HG03280 (cell line): ENCODE measurements around the gene RDX.
"Not testable (repeated sequence)": the region's sequence is repeated elsewhere in the genome, so short reads cannot be mapped to it uniquely, and the experiment has no call there.

Source experiments
- ATAC-seq: cut with Tn5 transposase; IDR thresholded peaks from one replicate; pipeline ENCODE4 v1.9.1; 2021; ENCODE audit warnings: mild to moderate bottlenecking, moderate library complexity; ENCODE audit not compliant: unreplicated experiment

Gene RDX

GRCh38 chr11:110306019-110306388 is 9.6 kb upstream of the RDX start:
- not testable (repeated sequence) for ATAC-seq

DNA sequence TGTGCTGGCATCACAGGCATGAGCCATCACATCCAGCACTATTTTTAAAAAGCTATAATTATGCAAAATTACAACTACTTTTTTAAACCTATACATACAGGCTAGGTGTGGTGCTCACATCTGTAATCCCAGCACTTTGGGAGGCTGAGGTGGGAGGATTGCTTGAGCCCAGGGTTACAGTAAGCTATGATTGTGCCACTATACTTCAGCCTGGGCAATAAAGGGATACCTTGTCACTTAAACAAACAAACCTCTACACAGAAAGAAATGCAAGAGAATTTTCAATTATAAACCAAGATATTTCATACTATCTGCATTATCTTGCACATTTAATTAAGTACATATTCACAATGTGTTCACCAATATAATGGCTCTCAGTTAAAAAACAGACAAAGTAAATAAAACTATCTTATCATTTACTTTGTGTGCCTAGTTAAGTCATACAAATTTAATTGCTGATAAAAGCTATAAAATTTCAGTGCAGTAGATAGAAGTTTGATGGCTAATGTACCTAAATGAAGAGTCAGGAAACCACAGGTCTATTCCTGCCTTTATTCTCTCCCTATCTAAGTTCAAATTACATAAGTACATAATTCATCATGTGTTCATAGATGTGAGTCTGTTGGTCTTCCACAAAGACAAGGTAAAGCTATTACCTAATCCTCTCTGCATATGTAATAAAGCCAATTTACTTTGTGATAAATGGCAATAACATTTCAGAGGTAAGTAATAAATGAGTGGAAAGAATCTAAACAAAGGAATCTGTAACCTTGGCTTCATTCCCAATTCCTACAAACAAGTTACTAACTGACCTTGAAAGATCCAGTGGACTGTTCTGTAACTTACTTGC is 9.0 kb upstream of the RDX start:
- no peak for ATAC-seq

GRCh38 chr11:110303414-110303826 is 7.0 kb upstream of the RDX start:
- ATAC-seq, result no peak

- no peak for ATAC-seq
These were observed 5.2 kb upstream of the RDX start for GRCh38 chr11:110301577-110301976.

- no peak for ATAC-seq
These were observed 4.6 kb upstream of the RDX start for GRCh38 chr11:110301032-110301431.

GRCh38 chr11:110299006-110299785 is 2.8 kb upstream of the RDX start:
- ATAC-seq, result no peak

DNA sequence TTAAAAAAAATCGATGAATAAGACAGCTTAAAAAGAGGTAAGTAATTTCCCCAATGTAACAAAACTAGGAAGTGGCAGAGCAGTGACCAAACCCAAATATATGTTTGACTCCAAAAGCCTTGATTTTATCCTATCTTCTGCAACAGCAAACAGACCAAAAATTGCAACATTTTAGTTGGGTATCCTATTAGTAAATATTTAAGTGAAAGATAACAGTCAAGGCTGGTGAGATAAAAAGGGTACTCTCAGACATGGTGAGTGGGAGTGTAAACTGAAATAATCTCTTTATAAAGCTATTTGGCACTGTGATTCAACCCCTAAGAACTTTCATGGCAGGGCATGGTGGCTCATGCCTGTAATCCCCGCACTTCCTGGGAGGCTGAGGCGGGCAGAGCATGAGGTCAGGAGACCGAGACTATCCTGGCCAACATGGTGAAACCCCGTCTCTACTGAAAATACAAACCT is 1.9 kb upstream of the RDX start:
- ATAC-seq, result no peak

DNA sequence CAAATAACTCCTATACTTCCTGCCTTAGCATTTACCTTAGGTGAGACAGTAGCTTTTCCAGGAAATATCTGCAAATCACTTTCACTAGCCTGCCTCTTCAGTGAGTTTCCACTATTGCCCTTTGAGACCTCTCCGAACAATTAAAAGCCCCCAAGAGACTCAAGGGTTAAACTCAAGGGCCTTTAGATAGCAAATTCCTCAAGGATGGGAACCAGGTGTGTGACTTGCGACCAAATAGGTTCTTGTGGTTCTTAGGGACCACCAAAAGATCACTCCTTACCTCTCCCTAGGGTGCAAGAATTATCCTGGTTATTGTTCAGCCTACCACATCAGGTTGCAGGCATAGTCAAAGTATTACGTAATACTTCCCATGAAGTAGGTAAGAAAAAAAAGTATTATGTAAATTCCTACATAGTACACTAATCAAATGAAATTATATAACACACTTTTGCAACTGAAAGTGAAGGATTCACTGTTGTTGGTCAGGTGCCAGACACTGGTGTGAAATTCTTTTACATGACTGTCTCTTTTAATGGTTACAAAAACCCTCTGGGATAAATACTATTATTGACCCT is 1.4 kb upstream of the RDX start:
- no peak for ATAC-seq

GRCh38 chr11:110297076-110297725 is 787 bp upstream of the RDX start:
- ATAC-seq, result no peak

- peak; percentile 70 for ATAC-seq
These were observed 736 bp downstream of the RDX start for GRCh38 chr11:110295531-110296225.

- no peak for ATAC-seq
These were observed 1.3 kb downstream of the RDX start for GRCh38 chr11:110295086-110295485.

- no peak for ATAC-seq
These were observed 1.9 kb downstream of the RDX start for GRCh38 chr11:110294509-110294908.

DNA sequence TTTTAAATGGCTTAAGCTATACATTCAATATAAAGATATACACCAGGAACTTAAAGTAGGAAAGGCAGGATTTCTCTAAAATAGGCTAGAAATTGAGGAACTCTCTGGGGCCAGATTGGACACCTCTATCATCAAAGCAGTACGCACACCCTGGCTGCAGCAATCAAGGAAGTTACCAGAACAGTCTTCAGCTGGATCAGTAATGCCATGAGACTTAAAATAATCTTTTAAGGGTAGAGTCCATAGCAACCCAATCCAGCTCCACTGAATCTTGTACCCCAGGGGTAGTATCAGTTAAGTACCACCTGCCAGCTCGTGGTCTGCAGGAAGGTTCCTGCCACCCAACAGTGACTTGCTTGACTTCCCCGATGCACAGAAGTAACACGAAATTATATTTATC is 3.0 kb downstream of the RDX start:
- no peak for ATAC-seq

GRCh38 chr11:110292146-110292545 is 4.3 kb downstream of the RDX start:
- ATAC-seq, result not testable (repeated sequence)

GRCh38 chr11:110290591-110291334 is 5.7 kb downstream of the RDX start:
- no peak for ATAC-seq

GRCh38 chr11:110289472-110289871 is 6.9 kb downstream of the RDX start:
- ATAC-seq, result no peak

DNA sequence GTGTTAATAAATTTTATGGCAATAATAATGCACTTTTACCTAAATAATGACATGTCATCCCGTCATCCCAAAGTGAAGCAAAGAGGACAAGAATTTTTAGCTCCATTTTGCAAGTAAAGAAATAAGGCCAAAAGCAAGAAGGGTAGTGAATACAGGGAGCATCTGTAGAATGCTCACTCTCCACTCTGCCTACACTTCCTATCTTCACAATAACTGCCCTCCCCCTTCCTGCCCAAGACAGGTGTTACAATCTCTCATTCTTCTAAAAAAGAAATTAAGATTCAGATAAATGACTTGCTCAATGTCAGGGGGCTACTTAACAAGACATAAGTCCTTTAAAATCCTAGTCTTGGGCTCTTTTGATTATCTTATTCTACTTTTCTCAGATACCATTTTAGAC is 8.9 kb downstream of the RDX start:
- peak; percentile 55 for ATAC-seq

- ATAC-seq, result no peak
These were observed 9.9 kb downstream of the RDX start for GRCh38 chr11:110286298-110287040.

DNA sequence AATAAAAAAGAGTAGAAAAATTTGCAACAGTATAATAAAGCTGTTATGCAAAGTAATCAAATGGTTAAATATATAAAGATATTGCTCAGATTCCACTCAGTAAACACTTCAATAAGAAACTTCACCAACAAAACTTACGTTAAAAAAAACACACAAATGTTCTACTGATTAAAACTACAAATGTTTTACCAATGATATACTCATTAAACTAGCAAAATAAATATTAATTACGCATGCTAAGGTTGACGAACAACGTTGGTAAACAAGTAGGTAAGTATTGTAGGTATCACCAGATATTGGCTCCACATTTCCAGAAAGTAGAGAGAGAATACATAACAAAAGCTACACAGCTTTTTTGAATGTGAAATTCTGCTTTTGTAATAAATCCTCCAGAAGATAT is 12.6 kb downstream of the RDX start:
- ATAC-seq, result no peak
